Neural progenitor cell (in vitro differentiated cells): ENCODE results near the gene LAPTM4A. TPM values are rescaled to one million over a fixed set of nuclear protein-coding genes. Genes with fewer than 3 reads are reported as not detected.

Experiments used
- DNase-seq: peaks from one replicate; pipeline ENCODE4 v3.0.0-alpha.2; 2016; ENCODE audit warnings: low spot score
- H2AFZ ChIP-seq: fragments of 200-600 bp; sonication (generic); replicated peaks from 2 replicates; pipeline ENCODE4 v1.6.1; 2016; ENCODE audit warnings: antibody characterized with exemption
- H3F3A ChIP-seq: fragments of 200-600 bp; sonication (generic); 2 replicates; pipeline ENCODE4 v1.6.1; 2016; ENCODE audit warnings: antibody characterized with exemption, low read depth
- H3K27ac ChIP-seq: fragments of 200-600 bp; sonication (generic); 2 replicates; pipeline ENCODE4 v1.5.1; 2016; ENCODE audit warnings: mild to moderate bottlenecking
- H3K27me3 ChIP-seq: fragments of 200-600 bp; sonication (generic); 2 replicates; pipeline ENCODE4 v1.6.1; 2016; ENCODE audit warnings: mild to moderate bottlenecking, moderate library complexity
- H3K36me3 ChIP-seq: fragments of 200-600 bp; sonication (generic); 2 replicates; pipeline ENCODE4 v1.5.1; 2016
- H3K4me1 ChIP-seq: fragments of 200-600 bp; sonication (generic); 2 replicates; pipeline ENCODE4 v1.6.1; 2016; ENCODE audit warnings: mixed run types
- H3K4me2 ChIP-seq: fragments of 200-600 bp; sonication (generic); 2 replicates; pipeline ENCODE4 v1.6.1; 2016
- H3K4me3 ChIP-seq: fragments of 200-600 bp; sonication (generic); 2 replicates; pipeline ENCODE4 v1.5.1; 2016
- H3K79me2 ChIP-seq: fragments of 200-600 bp; sonication (generic); 2 replicates; pipeline ENCODE4 v1.6.1; 2016; ENCODE audit warnings: low read depth
- H3K9ac ChIP-seq: fragments of 200-600 bp; sonication (generic); 2 replicates; pipeline ENCODE4 v1.6.1; 2016
- H3K9me3 ChIP-seq: fragments of 200-600 bp; sonication (generic); 2 replicates; pipeline ENCODE4 v1.5.1; 2016; ENCODE audit warnings: low read depth
- H4K20me1 ChIP-seq: fragments of 200-600 bp; sonication (generic); 2 replicates; pipeline ENCODE4 v1.6.1; 2016; ENCODE audit warnings: low read depth
- H3K27ac Mint-ChIP-seq: 3 replicates; pipeline ENCODE4 v1.8.0; 2021; ENCODE audit warnings: mixed read lengths
- H3K27me3 Mint-ChIP-seq: 2 replicates; pipeline ENCODE4 v1.8.0; 2022; ENCODE audit warnings: low read depth, mild to moderate bottlenecking, inconsistent platforms, moderate library complexity, mixed read lengths; ENCODE audit not compliant: insufficient read depth
- H3K36me3 Mint-ChIP-seq: 3 replicates; pipeline ENCODE4 v1.8.0; 2021; ENCODE audit warnings: mixed read lengths
- H3K4me1 Mint-ChIP-seq: 3 replicates; pipeline ENCODE4 v1.8.0; 2021; ENCODE audit warnings: mixed read lengths
- H3K4me3 Mint-ChIP-seq: 3 replicates; pipeline ENCODE4 v1.8.0; 2021; ENCODE audit warnings: mild to moderate bottlenecking, moderate library complexity, mixed read lengths
- H3K9me3 Mint-ChIP-seq: 3 replicates; pipeline ENCODE4 v1.8.0; 2020; ENCODE audit warnings: mixed read lengths
- EZH2 ChIP-seq: fragments of 200-600 bp; sonication (generic); IDR thresholded peaks from 2 replicates; pipeline ENCODE4 v1.6.1; 2017; ENCODE audit warnings: antibody characterized with exemption, mild to moderate bottlenecking, moderate library complexity
- EZH2phosphoT487 ChIP-seq: fragments of 200-600 bp; sonication (generic); IDR thresholded peaks from 2 replicates; pipeline ENCODE4 v1.6.1; 2017; ENCODE audit warnings: antibody characterized with exemption
- total RNA-seq: library from RNA; depleted of rRNA; stranded (reverse); fragments of >200 nt; gene quantifications from 2 replicates; pipeline ENCODE4 v1.2.3, GENCODE V29; 2015; ENCODE audit warnings: low replicate concordance
- TF ChIP-seq, protein P1 (sequence below): fragments of 200-600 bp; sonication (generic); IDR thresholded peaks from 2 replicates; pipeline ENCODE4 v1.5.1; 2017; ENCODE audit warnings: antibody characterized with exemption, mild to moderate bottlenecking

The LAPTM4A gene
- total RNA-seq, 1 donor from 2014 or later: 205 TPM

DNA sequence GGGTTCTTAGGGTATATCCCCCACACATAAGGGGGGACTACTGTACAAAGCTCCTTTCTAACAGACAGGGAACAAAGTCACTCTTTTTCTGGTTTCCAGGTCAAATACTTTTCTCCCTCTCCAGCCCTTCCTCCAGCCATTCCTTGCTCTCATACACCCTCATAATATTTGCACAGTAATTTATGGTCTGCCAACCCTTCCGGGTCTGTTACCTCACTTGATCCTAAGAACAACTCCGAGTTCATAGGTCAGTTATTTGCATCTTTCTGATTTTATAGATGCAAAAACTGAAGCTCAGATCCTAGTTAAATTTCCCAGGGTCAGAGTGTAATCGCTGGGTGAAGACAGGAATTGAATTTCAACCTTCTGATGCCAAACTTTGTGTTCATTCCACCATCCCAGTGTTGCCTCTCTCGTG lies 24.2 kb downstream of the LAPTM4A start:
- H3K27me3 Mint-ChIP-seq: peaks cover 4% of the 10 kb centered on the region
- no peaks in the 10 kb centered on the region for H3K79me2 ChIP-seq
- no peaks in the 10 kb centered on the region for H3K4me1 Mint-ChIP-seq
- TF ChIP-seq, protein P1, sequence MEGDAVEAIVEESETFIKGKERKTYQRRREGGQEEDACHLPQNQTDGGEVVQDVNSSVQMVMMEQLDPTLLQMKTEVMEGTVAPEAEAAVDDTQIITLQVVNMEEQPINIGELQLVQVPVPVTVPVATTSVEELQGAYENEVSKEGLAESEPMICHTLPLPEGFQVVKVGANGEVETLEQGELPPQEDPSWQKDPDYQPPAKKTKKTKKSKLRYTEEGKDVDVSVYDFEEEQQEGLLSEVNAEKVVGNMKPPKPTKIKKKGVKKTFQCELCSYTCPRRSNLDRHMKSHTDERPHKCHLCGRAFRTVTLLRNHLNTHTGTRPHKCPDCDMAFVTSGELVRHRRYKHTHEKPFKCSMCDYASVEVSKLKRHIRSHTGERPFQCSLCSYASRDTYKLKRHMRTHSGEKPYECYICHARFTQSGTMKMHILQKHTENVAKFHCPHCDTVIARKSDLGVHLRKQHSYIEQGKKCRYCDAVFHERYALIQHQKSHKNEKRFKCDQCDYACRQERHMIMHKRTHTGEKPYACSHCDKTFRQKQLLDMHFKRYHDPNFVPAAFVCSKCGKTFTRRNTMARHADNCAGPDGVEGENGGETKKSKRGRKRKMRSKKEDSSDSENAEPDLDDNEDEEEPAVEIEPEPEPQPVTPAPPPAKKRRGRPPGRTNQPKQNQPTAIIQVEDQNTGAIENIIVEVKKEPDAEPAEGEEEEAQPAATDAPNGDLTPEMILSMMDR: no peak
- TF ChIP-seq EZH2: no peak
- TF ChIP-seq EZH2phosphoT487: no peak
- no peak overlapping the region for H3K4me3 ChIP-seq
- peaks cover 14% of the 10 kb centered on the region for H3F3A ChIP-seq
- peaks cover 19% of the 10 kb centered on the region for H3K9me3 Mint-ChIP-seq
- H2AFZ ChIP-seq: no peak overlapping the region
- peaks cover 44% of the 10 kb centered on the region for H3K36me3 Mint-ChIP-seq
- peaks cover 11% of the 10 kb centered on the region for H3K36me3 ChIP-seq
- no peaks in the 10 kb centered on the region for H3K4me1 ChIP-seq
- H3K4me2 ChIP-seq: no peak overlapping the region
- H3K27me3 ChIP-seq: no peaks in the 10 kb centered on the region
- H3K9ac ChIP-seq: no peak overlapping the region
- H3K27ac ChIP-seq: no peak overlapping the region
- H3K9me3 ChIP-seq: no peaks in the 10 kb centered on the region
- H4K20me1 ChIP-seq: peaks cover 8% of the 10 kb centered on the region
- H3K27ac Mint-ChIP-seq: no peak overlapping the region
- no peak for DNase-seq
- H3K4me3 Mint-ChIP-seq: no peak overlapping the region

DNA sequence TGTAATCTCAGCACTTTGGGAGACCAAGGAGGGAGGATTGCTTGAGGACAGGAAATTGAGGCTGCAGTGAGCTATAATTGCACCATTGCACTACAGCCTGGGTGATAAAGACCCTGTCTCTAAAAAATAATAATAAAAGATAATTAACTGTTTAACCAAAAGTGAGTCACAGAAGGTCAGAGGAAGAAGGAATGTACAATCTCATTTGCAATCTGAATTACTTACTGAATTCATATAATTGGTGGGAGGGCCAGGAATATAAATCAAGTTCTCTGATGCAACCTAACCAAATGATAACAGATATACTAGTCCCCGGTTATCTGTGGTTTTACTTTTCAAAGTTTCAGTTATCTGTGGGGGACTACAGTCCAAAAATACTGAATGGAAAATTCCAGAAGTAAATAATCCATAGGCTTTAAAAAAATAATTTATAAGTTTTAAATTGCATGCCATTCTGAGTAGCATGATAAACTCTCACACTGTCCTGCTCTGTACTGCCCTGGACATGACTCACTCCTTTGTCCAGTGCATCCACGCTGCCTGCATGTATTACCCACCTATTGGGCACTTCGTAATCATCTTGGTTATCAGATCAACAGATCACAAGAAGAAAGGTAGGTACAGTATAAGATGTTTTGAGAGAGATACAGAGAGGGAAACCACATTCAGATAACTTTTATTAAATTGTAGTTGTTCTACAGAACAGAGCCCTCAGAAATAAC lies 26.2 kb downstream of the LAPTM4A start:
- H3K4me1 Mint-ChIP-seq: no peaks in the 10 kb centered on the region
- H3F3A ChIP-seq: peaks cover 14% of the 10 kb centered on the region
- no peaks in the 10 kb centered on the region for H3K79me2 ChIP-seq
- no peak for DNase-seq
- peaks cover 28% of the 10 kb centered on the region for H3K9me3 Mint-ChIP-seq
- H2AFZ ChIP-seq: no peak overlapping the region
- H3K9me3 ChIP-seq: no peaks in the 10 kb centered on the region
- no peak overlapping the region for H3K4me3 ChIP-seq
- H3K4me1 ChIP-seq: no peaks in the 10 kb centered on the region
- H3K36me3 Mint-ChIP-seq: peaks cover 34% of the 10 kb centered on the region
- no peaks in the 10 kb centered on the region for H3K27me3 ChIP-seq
- H3K4me2 ChIP-seq: no peak overlapping the region
- no peak overlapping the region for H3K4me3 Mint-ChIP-seq
- H3K9ac ChIP-seq: no peak overlapping the region
- TF ChIP-seq EZH2: no peak
- no peak for TF ChIP-seq EZH2phosphoT487
- TF ChIP-seq, protein P1: no peak
- H3K27me3 Mint-ChIP-seq: peaks cover 4% of the 10 kb centered on the region
- H3K36me3 ChIP-seq: no peaks in the 10 kb centered on the region
- H3K27ac Mint-ChIP-seq: no peak overlapping the region
- H3K27ac ChIP-seq: no peak overlapping the region
- H4K20me1 ChIP-seq: peaks cover 8% of the 10 kb centered on the region

DNA sequence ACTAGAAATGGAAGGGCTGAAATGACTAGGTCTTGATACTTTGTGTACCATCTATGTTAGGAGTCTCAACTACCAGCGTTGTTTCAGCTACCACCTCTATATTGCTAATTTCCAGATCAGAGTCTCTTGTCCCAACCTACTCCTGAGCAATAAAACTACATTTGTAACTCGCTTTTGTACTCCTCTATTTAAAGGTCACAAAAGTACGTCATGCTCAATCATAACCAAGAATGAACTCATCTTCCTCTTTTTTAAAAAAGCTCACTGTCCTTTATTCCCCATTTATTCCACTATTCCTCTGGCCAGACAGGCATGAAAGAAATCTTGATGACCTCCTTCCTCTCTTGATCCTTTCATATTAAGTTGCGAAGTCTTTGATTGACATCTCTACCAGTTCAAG lies 27.7 kb downstream of the LAPTM4A start:
- Mint-ChIP-seq H3K36me3 (peaks cover 20% of the 10 kb centered on the region), H3K27me3 (peaks cover 4% of the 10 kb centered on the region), H3K27ac (no peak overlapping the region), H3K9me3 (peaks cover 25% of the 10 kb centered on the region), H3K4me3 (no peak overlapping the region), H3K4me1 (no peaks in the 10 kb centered on the region)
- Histone ChIP-seq H3K4me3 (no peak overlapping the region), H3K4me1 (no peaks in the 10 kb centered on the region), H3K4me2 (no peak overlapping the region), H3K9ac (no peak overlapping the region), H3K27ac (no peak overlapping the region), H2AFZ (no peak overlapping the region), H3K36me3 (no peaks in the 10 kb centered on the region), H3K9me3 (no peaks in the 10 kb centered on the region), H4K20me1 (no peaks in the 10 kb centered on the region), H3F3A (peaks cover 5% of the 10 kb centered on the region), H3K79me2 (no peaks in the 10 kb centered on the region), H3K27me3 (no peaks in the 10 kb centered on the region)
- no peak for TF ChIP-seq EZH2
- no peak for TF ChIP-seq EZH2phosphoT487
- TF ChIP-seq, protein P1: no peak
- no peak for DNase-seq
